Measurements from ENCODE around the gene CALCOCO2.

The CALCOCO2 gene

GRCh38 chr17:48800626-48801217 lies 30.1 kb upstream of the CALCOCO2 start:
- Histone ChIP-seq H3K27me3 (ENCODE audit: control insufficient read depth, insufficient read depth, low read length, poor library complexity, severe bottlenecking) (peaks cover 5% of the 10 kb centered on the region), H3K9me3 (ENCODE audit: control insufficient read depth, low read length) (no peaks in the 10 kb centered on the region), H3K36me3 (ENCODE audit: control insufficient read depth, insufficient read depth, low read length) (no peaks in the 10 kb centered on the region), H3K4me3 (ENCODE audit: insufficient read depth, low read depth, low read length) (no peak overlapping the region), H3K4me1 (ENCODE audit: control insufficient read depth, insufficient read depth, low read length) (no peaks in the 10 kb centered on the region), H3K27ac (ENCODE audit: insufficient read depth, low read depth, low read length, poor library complexity, severe bottlenecking) (no peak overlapping the region)
- whole genome bisulfite sequencing, 2 experiments: 80 to 86% methylated on average over 5 of the region's 5 CpGs

GRCh38 chr17:48804936-48805411 lies 25.9 kb upstream of the CALCOCO2 start:
- 10 to 14% methylated on average over 9 of the region's 9 CpGs for WGBS, 2 experiments
- Histone ChIP-seq H3K36me3 (ENCODE audit: control insufficient read depth, insufficient read depth, low read length) (no peaks in the 10 kb centered on the region), H3K27me3 (ENCODE audit: control insufficient read depth, insufficient read depth, low read length, poor library complexity, severe bottlenecking) (peaks cover 5% of the 10 kb centered on the region), H3K4me3 (ENCODE audit: insufficient read depth, low read depth, low read length) (no peak overlapping the region), H3K27ac (ENCODE audit: insufficient read depth, low read depth, low read length, poor library complexity, severe bottlenecking) (no peak overlapping the region), H3K4me1 (ENCODE audit: control insufficient read depth, insufficient read depth, low read length) (no peaks in the 10 kb centered on the region), H3K9me3 (ENCODE audit: control insufficient read depth, low read length) (no peaks in the 10 kb centered on the region)

- Histone ChIP-seq H3K27ac (ENCODE audit: insufficient read depth, low read depth, low read length, poor library complexity, severe bottlenecking) (no peak overlapping the region), H3K27me3 (ENCODE audit: control insufficient read depth, insufficient read depth, low read length, poor library complexity, severe bottlenecking) (peaks cover 5% of the 10 kb centered on the region), H3K4me1 (ENCODE audit: control insufficient read depth, insufficient read depth, low read length) (no peaks in the 10 kb centered on the region), H3K9me3 (ENCODE audit: control insufficient read depth, low read length) (no peaks in the 10 kb centered on the region), H3K4me3 (ENCODE audit: insufficient read depth, low read depth, low read length) (no peak overlapping the region), H3K36me3 (ENCODE audit: control insufficient read depth, insufficient read depth, low read length) (no peaks in the 10 kb centered on the region)
- 88 to 93% methylated on average over 4 of the region's 4 CpGs for WGBS, 2 experiments
Measured at GRCh38 chr17:48809182-48809581, 21.7 kb upstream of the CALCOCO2 start.

GRCh38 chr17:48812001-48812400 lies 18.8 kb upstream of the CALCOCO2 start:
- no peak overlapping the region for H3K27ac ChIP-seq (ENCODE audit: insufficient read depth, low read depth, low read length, poor library complexity, severe bottlenecking)
- no peak overlapping the region for H3K4me3 ChIP-seq (ENCODE audit: insufficient read depth, low read depth, low read length)
- H3K27me3 ChIP-seq (ENCODE audit: control insufficient read depth, insufficient read depth, low read length, poor library complexity, severe bottlenecking): peaks cover 23% of the 10 kb centered on the region
- no peaks in the 10 kb centered on the region for H3K4me1 ChIP-seq (ENCODE audit: control insufficient read depth, insufficient read depth, low read length)
- 85 to 92% methylated on average over 2 of the region's 3 CpGs for WGBS, 2 experiments
- H3K9me3 ChIP-seq (ENCODE audit: control insufficient read depth, low read length): no peaks in the 10 kb centered on the region
- H3K36me3 ChIP-seq (ENCODE audit: control insufficient read depth, insufficient read depth, low read length): no peaks in the 10 kb centered on the region

GRCh38 chr17:48814504-48814903 lies 16.3 kb upstream of the CALCOCO2 start:
- no peaks in the 10 kb centered on the region for H3K9me3 ChIP-seq (ENCODE audit: control insufficient read depth, low read length)
- H3K4me3 ChIP-seq (ENCODE audit: insufficient read depth, low read depth, low read length): no peak overlapping the region
- peaks cover 23% of the 10 kb centered on the region for H3K27me3 ChIP-seq (ENCODE audit: control insufficient read depth, insufficient read depth, low read length, poor library complexity, severe bottlenecking)
- H3K4me1 ChIP-seq (ENCODE audit: control insufficient read depth, insufficient read depth, low read length): peaks cover 18% of the 10 kb centered on the region
- no peaks in the 10 kb centered on the region for H3K36me3 ChIP-seq (ENCODE audit: control insufficient read depth, insufficient read depth, low read length)
- no peak overlapping the region for H3K27ac ChIP-seq (ENCODE audit: insufficient read depth, low read depth, low read length, poor library complexity, severe bottlenecking)
- WGBS, 2 experiments: 28 to 32% methylated on average over 7 of the region's 7 CpGs

GRCh38 chr17:48815311-48815710 lies 15.5 kb upstream of the CALCOCO2 start:
- 84 to 93% methylated on average over 3 of the region's 3 CpGs for WGBS, 2 experiments
- Histone ChIP-seq H3K27me3 (ENCODE audit: control insufficient read depth, insufficient read depth, low read length, poor library complexity, severe bottlenecking) (peaks cover 23% of the 10 kb centered on the region), H3K9me3 (ENCODE audit: control insufficient read depth, low read length) (no peaks in the 10 kb centered on the region), H3K4me1 (ENCODE audit: control insufficient read depth, insufficient read depth, low read length) (peaks cover 18% of the 10 kb centered on the region), H3K36me3 (ENCODE audit: control insufficient read depth, insufficient read depth, low read length) (no peaks in the 10 kb centered on the region), H3K4me3 (ENCODE audit: insufficient read depth, low read depth, low read length) (no peak overlapping the region), H3K27ac (ENCODE audit: insufficient read depth, low read depth, low read length, poor library complexity, severe bottlenecking) (no peak overlapping the region)

GRCh38 chr17:48816438-48816773 lies 14.4 kb upstream of the CALCOCO2 start:
- peaks cover 18% of the 10 kb centered on the region for H3K4me1 ChIP-seq (ENCODE audit: control insufficient read depth, insufficient read depth, low read length)
- H3K36me3 ChIP-seq (ENCODE audit: control insufficient read depth, insufficient read depth, low read length): no peaks in the 10 kb centered on the region
- H3K4me3 ChIP-seq (ENCODE audit: insufficient read depth, low read depth, low read length): peak overlapping the region; percentile 62
- H3K27me3 ChIP-seq (ENCODE audit: control insufficient read depth, insufficient read depth, low read length, poor library complexity, severe bottlenecking): peaks cover 23% of the 10 kb centered on the region
- H3K9me3 ChIP-seq (ENCODE audit: control insufficient read depth, low read length): no peaks in the 10 kb centered on the region
- H3K27ac ChIP-seq (ENCODE audit: insufficient read depth, low read depth, low read length, poor library complexity, severe bottlenecking): no peak overlapping the region
- 5 to 6% methylated on average over 7 of the region's 7 CpGs for WGBS, 2 experiments

- Histone ChIP-seq H3K4me3 (ENCODE audit: insufficient read depth, low read depth, low read length) (peak within 1 kb of the TSS; percentile 62), H3K9me3 (ENCODE audit: control insufficient read depth, low read length) (no peaks in the 10 kb centered on the region), H3K27me3 (ENCODE audit: control insufficient read depth, insufficient read depth, low read length, poor library complexity, severe bottlenecking) (peaks cover 23% of the 10 kb centered on the region), H3K27ac (ENCODE audit: insufficient read depth, low read depth, low read length, poor library complexity, severe bottlenecking) (peak within 1 kb of the TSS; percentile 56), H3K4me1 (ENCODE audit: control insufficient read depth, insufficient read depth, low read length) (peaks cover 18% of the 10 kb centered on the region), H3K36me3 (ENCODE audit: control insufficient read depth, insufficient read depth, low read length) (no peaks in the 10 kb centered on the region)
- WGBS, 2 experiments: 1 to 2% methylated on average over 64 of the region's 64 CpGs
Measured at GRCh38 chr17:48816774-48817590, 13.9 kb upstream of the CALCOCO2 start, which contains the start of gene TTLL6. Gene TTLL6, minus strand, starts transcription at chr17:48817229. Its CDS starts 157 bp downstream, at chr17:48817072.

- Histone ChIP-seq H3K27ac (ENCODE audit: insufficient read depth, low read depth, low read length, poor library complexity, severe bottlenecking) (peak overlapping the region; percentile 56), H3K27me3 (ENCODE audit: control insufficient read depth, insufficient read depth, low read length, poor library complexity, severe bottlenecking) (peaks cover 23% of the 10 kb centered on the region), H3K4me1 (ENCODE audit: control insufficient read depth, insufficient read depth, low read length) (peaks cover 18% of the 10 kb centered on the region), H3K4me3 (ENCODE audit: insufficient read depth, low read depth, low read length) (no peak overlapping the region), H3K36me3 (ENCODE audit: control insufficient read depth, insufficient read depth, low read length) (no peaks in the 10 kb centered on the region), H3K9me3 (ENCODE audit: control insufficient read depth, low read length) (no peaks in the 10 kb centered on the region)
- 3 to 5% methylated on average over 9 of the region's 9 CpGs for WGBS, 2 experiments
Measured at GRCh38 chr17:48818361-48818841, 12.4 kb upstream of the CALCOCO2 start.

GRCh38 chr17:48819466-48819865 lies 11.4 kb upstream of the CALCOCO2 start:
- peaks cover 23% of the 10 kb centered on the region for H3K27me3 ChIP-seq (ENCODE audit: control insufficient read depth, insufficient read depth, low read length, poor library complexity, severe bottlenecking)
- no peak overlapping the region for H3K4me3 ChIP-seq (ENCODE audit: insufficient read depth, low read depth, low read length)
- peaks cover 18% of the 10 kb centered on the region for H3K4me1 ChIP-seq (ENCODE audit: control insufficient read depth, insufficient read depth, low read length)
- no peaks in the 10 kb centered on the region for H3K36me3 ChIP-seq (ENCODE audit: control insufficient read depth, insufficient read depth, low read length)
- no peaks in the 10 kb centered on the region for H3K9me3 ChIP-seq (ENCODE audit: control insufficient read depth, low read length)
- H3K27ac ChIP-seq (ENCODE audit: insufficient read depth, low read depth, low read length, poor library complexity, severe bottlenecking): no peak overlapping the region
- WGBS, 2 experiments: 92 to 93% methylated on average over 11 of the region's 11 CpGs

Measured in ectodermal cell (in vitro differentiated cells).